ENCODE data around the gene TAS1R2. TPM values are rescaled to one million over a fixed set of nuclear protein-coding genes. Genes with fewer than 3 reads are reported as not detected.

TAS1R2 gene
- polyA plus RNA-seq, 1 of the 3 experiments (the other 2 are of a cell fraction): not detected

DNA sequence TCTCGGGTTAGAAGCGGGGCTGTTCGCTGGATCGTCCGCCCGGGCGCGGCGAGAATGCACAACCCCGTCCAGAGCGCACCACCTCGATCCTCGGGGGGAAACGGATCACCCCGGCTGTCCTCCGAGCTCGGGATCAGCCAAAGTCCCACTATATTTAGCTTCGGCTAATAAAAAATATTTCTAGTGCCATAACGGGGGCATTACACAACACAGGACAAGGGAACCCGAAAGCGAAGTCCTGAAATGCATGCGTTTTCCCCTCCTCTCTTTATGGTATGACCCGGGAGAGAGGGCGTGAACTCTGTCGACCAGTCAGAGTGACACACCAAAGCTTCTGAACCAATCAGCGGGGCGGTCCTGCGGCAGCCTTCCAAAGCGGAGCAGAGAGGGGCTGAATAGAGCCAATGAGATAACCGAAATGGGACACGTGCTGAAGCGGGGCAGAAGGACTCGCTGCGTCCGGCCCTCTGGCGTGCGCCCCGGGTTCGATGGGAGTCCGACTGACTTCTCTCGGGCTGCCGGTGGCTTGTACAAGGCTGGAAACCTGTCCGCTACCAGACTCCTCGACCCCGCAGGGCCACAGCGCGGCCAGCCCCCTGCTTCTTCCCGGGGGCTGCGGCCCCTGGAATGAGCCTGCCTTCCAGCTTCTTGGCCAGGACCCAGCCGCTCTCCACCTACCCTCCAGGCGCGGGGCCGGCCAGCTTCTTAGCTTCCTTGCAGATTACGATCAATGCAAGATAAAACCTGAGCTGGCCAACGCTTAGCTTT is 43.2 kb upstream of the TAS1R2 start, which contains the start of gene ALDH4A1:
ALDH4A1 (minus strand) TSS at position 33 of the 768 bp plus-strand sequence; CDS start at position 1, 32 bp downstream.
- 0% methylated on average over 17 of the region's 55 CpGs for WGBS (ENCODE audit: low lambda C conversion rate)
- H3K27ac ChIP-seq (ENCODE audit: low read depth in 2 of 2, low read length in 1 of 2): peak within 1 kb of the TSS; percentile 76 to 93
- no peaks in the 10 kb centered on the region for H4K20me1 ChIP-seq (ENCODE audit: insufficient read depth)
- H3F3A ChIP-seq (replicated peaks; ENCODE audit: insufficient read depth): peaks cover 6% of the 10 kb centered on the region
- POLR2A ChIA-PET: interaction anchor here (0.7 to 1.5 kb wide), 4 partner anchors 18 to 170 kb away, joined by 3 to 8 read pairs (median 4); no protein-coding TSS in a partner anchor
- CTCF ChIA-PET: interaction anchor here (0.6 to 5.2 kb wide), 9 partner anchors 9 to 305 kb away, joined by 3 to 59 read pairs (median 4); no protein-coding TSS in a partner anchor
- H3K9me2 ChIP-seq: no peaks in the 10 kb centered on the region
- peak within 1 kb of the TSS; percentile 84 for H2AFZ ChIP-seq (ENCODE audit: low read depth)
- H3K36me3 ChIP-seq (replicated peaks in 1 of 2; ENCODE audit: control insufficient read depth in 1 of 2, insufficient read depth in 2 of 2, low read length in 1 of 2): no peaks in the 10 kb centered on the region
- H3K9me3 ChIP-seq: no peaks in the 10 kb centered on the region
- no peaks in the 10 kb centered on the region for H3K27me3 ChIP-seq (ENCODE audit: insufficient read depth)
- peaks cover 9 to 16% of the 10 kb centered on the region in 2 experiments; a peak in 2 of 4 replicates for H3K4me1 ChIP-seq (ENCODE audit: control insufficient read depth in 1 of 2, insufficient read depth in 2 of 2, low read depth in 1 of 2, low read length in 1 of 2)
- no peak for TF ChIP-seq RCOR1 (IDR thresholded peaks at IDR 0.05; ENCODE audit: low read length)
- TF ChIP-seq POLR2AphosphoS5 (IDR thresholded peaks at IDR 0.05; ENCODE audit: low read depth, low read length): no peak
- peak; percentile 71; the same call in 1 of the 2 replicates for TF ChIP-seq TAF1 (IDR thresholded peaks at IDR 0.05; ENCODE audit: borderline replicate concordance, low read depth, low read length)
- TF ChIP-seq ELF1 (IDR thresholded peaks at IDR 0.05): no peak; the same call in 1 of the 2 replicates
- 0 out of 4 replicates have a peak, but pooled peaks of 1 of the 2 experiments have one; percentile 36 for TF ChIP-seq EP300 (IDR thresholded peaks at IDR 0.05; ENCODE audit: borderline replicate concordance in 1 of 2, low read depth in 1 of 2, low read length in 1 of 2)
- TF ChIP-seq SIN3A (IDR thresholded peaks at IDR 0.05; ENCODE audit: borderline replicate concordance, low read depth, low read length): no peak
- no peak for TF ChIP-seq FOXM1 (IDR thresholded peaks at IDR 0.05; ENCODE audit: low read depth)
- TF ChIP-seq GABPA (IDR thresholded peaks at IDR 0.05; ENCODE audit: low read depth): no peak
- TF ChIP-seq CHD2 (IDR thresholded peaks at IDR 0.05; ENCODE audit: low read length, partially characterized antibody): peak; percentile 41
- TF ChIP-seq, protein P1, sequence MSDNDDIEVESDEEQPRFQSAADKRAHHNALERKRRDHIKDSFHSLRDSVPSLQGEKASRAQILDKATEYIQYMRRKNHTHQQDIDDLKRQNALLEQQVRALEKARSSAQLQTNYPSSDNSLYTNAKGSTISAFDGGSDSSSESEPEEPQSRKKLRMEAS (IDR thresholded peaks at IDR 0.05; ENCODE audit: low read depth): peak; percentile 95
- TF ChIP-seq, protein P2, sequence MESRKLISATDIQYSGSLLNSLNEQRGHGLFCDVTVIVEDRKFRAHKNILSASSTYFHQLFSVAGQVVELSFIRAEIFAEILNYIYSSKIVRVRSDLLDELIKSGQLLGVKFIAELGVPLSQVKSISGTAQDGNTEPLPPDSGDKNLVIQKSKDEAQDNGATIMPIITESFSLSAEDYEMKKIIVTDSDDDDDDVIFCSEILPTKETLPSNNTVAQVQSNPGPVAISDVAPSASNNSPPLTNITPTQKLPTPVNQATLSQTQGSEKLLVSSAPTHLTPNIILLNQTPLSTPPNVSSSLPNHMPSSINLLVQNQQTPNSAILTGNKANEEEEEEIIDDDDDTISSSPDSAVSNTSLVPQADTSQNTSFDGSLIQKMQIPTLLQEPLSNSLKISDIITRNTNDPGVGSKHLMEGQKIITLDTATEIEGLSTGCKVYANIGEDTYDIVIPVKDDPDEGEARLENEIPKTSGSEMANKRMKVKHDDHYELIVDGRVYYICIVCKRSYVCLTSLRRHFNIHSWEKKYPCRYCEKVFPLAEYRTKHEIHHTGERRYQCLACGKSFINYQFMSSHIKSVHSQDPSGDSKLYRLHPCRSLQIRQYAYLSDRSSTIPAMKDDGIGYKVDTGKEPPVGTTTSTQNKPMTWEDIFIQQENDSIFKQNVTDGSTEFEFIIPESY (IDR thresholded peaks at IDR 0.05; ENCODE audit: borderline replicate concordance, low read depth): no peak
- TF ChIP-seq NFIC (IDR thresholded peaks at IDR 0.05; ENCODE audit: borderline replicate concordance): peak; percentile 39; the same call in 1 of the 2 replicates
- TF ChIP-seq GATA2 (CRISPR knock-in tag; IDR thresholded peaks at IDR 0.05): peak; percentile 75
- TF ChIP-seq, protein P3, sequence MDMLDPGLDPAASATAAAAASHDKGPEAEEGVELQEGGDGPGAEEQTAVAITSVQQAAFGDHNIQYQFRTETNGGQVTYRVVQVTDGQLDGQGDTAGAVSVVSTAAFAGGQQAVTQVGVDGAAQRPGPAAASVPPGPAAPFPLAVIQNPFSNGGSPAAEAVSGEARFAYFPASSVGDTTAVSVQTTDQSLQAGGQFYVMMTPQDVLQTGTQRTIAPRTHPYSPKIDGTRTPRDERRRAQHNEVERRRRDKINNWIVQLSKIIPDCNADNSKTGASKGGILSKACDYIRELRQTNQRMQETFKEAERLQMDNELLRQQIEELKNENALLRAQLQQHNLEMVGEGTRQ (IDR thresholded peaks at IDR 0.05; ENCODE audit: borderline replicate concordance, low read depth, low read length): peak; percentile 92
- peak; percentile 81; the same call in 1 of the 2 replicates for TF ChIP-seq RFX5 (IDR thresholded peaks at IDR 0.05; ENCODE audit: low read length)
- peak; percentile 13; the same call in 1 of the 2 replicates for TF ChIP-seq TCF12 (IDR thresholded peaks at IDR 0.05)
- TF ChIP-seq, protein P4, sequence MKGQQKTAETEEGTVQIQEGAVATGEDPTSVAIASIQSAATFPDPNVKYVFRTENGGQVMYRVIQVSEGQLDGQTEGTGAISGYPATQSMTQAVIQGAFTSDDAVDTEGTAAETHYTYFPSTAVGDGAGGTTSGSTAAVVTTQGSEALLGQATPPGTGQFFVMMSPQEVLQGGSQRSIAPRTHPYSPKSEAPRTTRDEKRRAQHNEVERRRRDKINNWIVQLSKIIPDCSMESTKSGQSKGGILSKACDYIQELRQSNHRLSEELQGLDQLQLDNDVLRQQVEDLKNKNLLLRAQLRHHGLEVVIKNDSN (IDR thresholded peaks at IDR 0.05; ENCODE audit: borderline replicate concordance, low read depth): peak; percentile 96
- TF ChIP-seq MXI1 (IDR thresholded peaks at IDR 0.05; ENCODE audit: low read depth, low read length): peak; percentile 95
- no peak; the same call in 1 of the 2 replicates for TF ChIP-seq JUND (IDR thresholded peaks at IDR 0.05)
- TF ChIP-seq TEAD4 (IDR thresholded peaks at IDR 0.05; ENCODE audit: borderline replicate concordance, insufficient read depth): no peak
- peak within 1 kb of the TSS; percentile 90 for H3K4me2 ChIP-seq
- peak within 1 kb of the TSS; percentile 75 for H3K9ac ChIP-seq
- DNase-seq: peak; percentile 98
- peaks cover 7% of the 10 kb centered on the region; the same call in 1 of the 2 replicates for H3K79me2 ChIP-seq (ENCODE audit: insufficient read depth)
- H3K4me3 ChIP-seq (ENCODE audit: low read depth in 2 of 2, low read length in 1 of 2): peak within 1 kb of the TSS; percentile 93 to 94
